CD14-positive monocyte (primary cell): ENCODE data around the gene MAP3K13. TPM values are rescaled to one million over a fixed set of nuclear protein-coding genes. Genes with fewer than 3 reads are reported as not detected.
"Not testable (repeated sequence)": the region's sequence is repeated elsewhere in the genome, so short reads cannot be mapped to it uniquely, and the experiment has no call there.

Experiments used
- DNase-seq, 3 donors: peaks; one replicate each; pipeline ENCODE4 v3.0.0-alpha.2; 2011 to 2022
- H2AFZ ChIP-seq: 2 replicates; pipeline ENCODE4 v1.6.0; 2012; ENCODE audit warnings: mild to moderate bottlenecking, low read depth, low read length, inconsistent platforms; ENCODE audit not compliant: insufficient read depth, poor library complexity, severe bottlenecking
- H3K27ac ChIP-seq, 2 donors: 1 replicate in 1 of 2; 2 replicates in 1 of 2; pipeline ENCODE4 v1.5.1; 2012 to 2013; ENCODE audit warnings: low read length in 2 of 2, control low read depth in 1 of 2, inconsistent platforms in 1 of 2, low read depth in 1 of 2, mild to moderate bottlenecking in 1 of 2
- H3K27me3 ChIP-seq, 2 donors: one replicate each; pipeline versions ENCODE4 v1.6.0 to v1.6.1; 2011 to 2013; ENCODE audit warnings: low read length in 2 of 2; ENCODE audit not compliant: control insufficient read depth in 2 of 2, insufficient read depth in 2 of 2
- H3K36me3 ChIP-seq, 2 donors: replicated peaks in 1 of 2; 1 replicate in 1 of 2; 2 replicates in 1 of 2; pipeline versions ENCODE4 v1.5.1 to v1.6.1; 2012 to 2013; ENCODE audit warnings: low read length in 2 of 2, control low read depth in 1 of 2, inconsistent platforms in 1 of 2, mild to moderate bottlenecking in 1 of 2; ENCODE audit not compliant: insufficient read depth in 2 of 2, control insufficient read depth in 1 of 2
- H3K4me1 ChIP-seq, 2 donors: 1 replicate in 1 of 2; 2 replicates in 1 of 2; pipeline versions ENCODE4 v1.5.1 to v1.6.1; 2012 to 2013; ENCODE audit warnings: low read length in 2 of 2, control low read depth in 1 of 2, inconsistent platforms in 1 of 2, mild to moderate bottlenecking in 1 of 2, moderate library complexity in 1 of 2; ENCODE audit not compliant: insufficient read depth in 2 of 2, control insufficient read depth in 1 of 2
- H3K4me2 ChIP-seq: replicated peaks from 2 replicates; pipeline ENCODE3; 2012; ENCODE audit warnings: low read length, moderate library complexity, mild to moderate bottlenecking; ENCODE audit not compliant: poor library complexity, severe bottlenecking; ENCODE audit errors: extremely low read depth
- H3K4me3 ChIP-seq, 3 experiments: fragments of 200-600 bp in 1 of 3; sonication (generic) in 1 of 3; replicated peaks in 1 of 3; 1 replicate in 2 of 3; 2 replicates in 1 of 3; pipeline ENCODE4 v1.5.1; 2011 to 2013; ENCODE audit warnings: low read length in 3 of 3, mild to moderate bottlenecking in 3 of 3, control low read depth in 2 of 3, low read depth in 2 of 3, inconsistent platforms in 1 of 3, moderate library complexity in 1 of 3
- H3K79me2 ChIP-seq: 2 replicates; pipeline ENCODE4 v1.6.0; 2012; ENCODE audit warnings: mild to moderate bottlenecking, control low read depth, inconsistent platforms, low read length, moderate library complexity; ENCODE audit not compliant: insufficient read depth
- H3K9ac ChIP-seq: 2 replicates; pipeline ENCODE4 v1.6.0; 2017; ENCODE audit warnings: low read length, mild to moderate bottlenecking; ENCODE audit not compliant: insufficient read depth, poor library complexity, severe bottlenecking
- H3K9me3 ChIP-seq, 2 donors: replicated peaks in 1 of 2; 1 replicate in 1 of 2; 2 replicates in 1 of 2; pipeline versions ENCODE4 v1.5.1 to v1.6.1; 2012 to 2013; ENCODE audit warnings: low read length in 2 of 2, control low read depth in 1 of 2; ENCODE audit not compliant: control insufficient read depth in 1 of 2, insufficient read depth in 1 of 2
- H4K20me1 ChIP-seq: 2 replicates; pipeline ENCODE4 v1.6.0; 2012; ENCODE audit warnings: mild to moderate bottlenecking, low read length, control low read depth, moderate library complexity; ENCODE audit not compliant: insufficient read depth
- H3K27ac Mint-ChIP-seq, 7 donors: one replicate each; pipeline ENCODE4 v1.8.0; 2020; ENCODE audit warnings: mild to moderate bottlenecking in 7 of 7, mixed read lengths in 7 of 7, moderate library complexity in 6 of 7, inconsistent platforms in 2 of 7
- H3K27me3 Mint-ChIP-seq, 3 donors: one replicate each; pipeline ENCODE4 v1.8.0; 2021 to 2022; ENCODE audit warnings: low read depth in 3 of 3, mild to moderate bottlenecking in 3 of 3, mixed read lengths in 3 of 3, moderate library complexity in 3 of 3, inconsistent platforms in 1 of 3
- H3K36me3 Mint-ChIP-seq, 2 donors: one replicate each; pipeline ENCODE4 v1.8.0; 2020; ENCODE audit warnings: mixed read lengths in 2 of 2, inconsistent platforms in 1 of 2, mild to moderate bottlenecking in 1 of 2
- H3K4me1 Mint-ChIP-seq: one replicate; pipeline ENCODE4 v1.8.0; 2020; ENCODE audit warnings: mild to moderate bottlenecking, mixed read lengths
- H3K4me3 Mint-ChIP-seq, 2 donors: one replicate each; pipeline ENCODE4 v1.8.0; 2020; ENCODE audit warnings: mild to moderate bottlenecking in 2 of 2, mixed read lengths in 2 of 2, moderate library complexity in 1 of 2
- H3K9me3 Mint-ChIP-seq, 7 donors: one replicate each; pipeline ENCODE4 v1.8.0; 2020 to 2022; ENCODE audit warnings: mixed read lengths in 7 of 7, mild to moderate bottlenecking in 6 of 7, moderate library complexity in 6 of 7, inconsistent platforms in 2 of 7
- CTCF ChIP-seq: fragments of 200-600 bp; IDR thresholded peaks from one replicate; pipeline ENCODE4 v1.8.0; 2022; ENCODE audit warnings: antibody characterized with exemption, mild to moderate bottlenecking
- WGBS: methylation state at CpG from one replicate; pipeline ENCODE4 v1.1.5; 2013; ENCODE audit warnings: missing lambda C conversion rate; ENCODE audit not compliant: insufficient coverage; 5-methylcytosine and 5-hydroxymethylcytosine counted together
- intact Hi-C, 2 donors: fragments of 100-400 bp; cut with micrococcal nuclease; formaldehyde crosslinking; loops; one replicate each; pipeline versions ENCODE4 v1.15.0 to v1.15.1; 2023
- polyA plus RNA-seq, 3 donors: library from polyadenylated mRNA; depleted of rRNA in 1 of 3; unstranded in 2 of 3; stranded (reverse) in 1 of 3; fragments of 300-500 nt in 2 of 3; fragments of >200 nt in 1 of 3; fragmentation: Illumina TruSeq in 2 of 3; gene quantifications; 1 replicate in 2 of 3; 2 replicates in 1 of 3; pipeline ENCODE4 v1.2.3, GENCODE V29; 2012 to 2021

The MAP3K13 gene
- polyA plus RNA-seq, 3 donors: 5.0 to 34.2 (median 30.9) TPM

- Histone ChIP-seq H3K9ac (no peak overlapping the region), H3K4me3 (no peak overlapping the region), H3K4me1 (no peaks in the 10 kb centered on the region), H3K4me2 (no peak overlapping the region), H3K27me3 (no peaks in the 10 kb centered on the region), H3K27ac (no peak overlapping the region), H3K9me3 (no peaks in the 10 kb centered on the region), H3K79me2 (no peaks in the 10 kb centered on the region), H4K20me1 (no peaks in the 10 kb centered on the region), H3K36me3 (no peaks in the 10 kb centered on the region), H2AFZ (no peak overlapping the region)
- H3K9me3 Mint-ChIP-seq: no peaks in the 10 kb centered on the region
- TF ChIP-seq CTCF: no peak
- no peak overlapping the region for H3K4me3 Mint-ChIP-seq
- H3K27me3 Mint-ChIP-seq: peaks cover 0 to 3% (median 2%) of the 10 kb centered on the region in 3 donors
- no peak for DNase-seq
- 83% methylated on average over 1 of the region's 1 CpG for WGBS
- H3K36me3 Mint-ChIP-seq: no peaks in the 10 kb centered on the region
- intact Hi-C loops: no loop called here
- no peak overlapping the region for H3K27ac Mint-ChIP-seq
- no peaks in the 10 kb centered on the region for H3K4me1 Mint-ChIP-seq
Observed at GRCh38 chr3:185411133-185411532, 48.2 kb downstream of the MAP3K13 start.

- peaks cover 2 to 10% (median 4%) of the 10 kb centered on the region in 3 donors for H3K27me3 Mint-ChIP-seq
- 100% methylated on average over 1 of the region's 2 CpGs for WGBS
- H3K36me3 Mint-ChIP-seq: no peaks in the 10 kb centered on the region
Observed at GRCh38 chr3:185416513-185416912, 53.6 kb downstream of the MAP3K13 start.

GRCh38 chr3:185418561-185418977, 55.6 kb downstream of the MAP3K13 start:
- H4K20me1 ChIP-seq, H3K4me3 Mint-ChIP-seq, H3K4me3 ChIP-seq, H3K4me1 ChIP-seq, H3K27ac Mint-ChIP-seq, H3K9ac ChIP-seq, H3K36me3 ChIP-seq, H3K9me3 ChIP-seq, H3K9me3 Mint-ChIP-seq, H3K27ac ChIP-seq, H2AFZ ChIP-seq, H3K4me2 ChIP-seq, H3K27me3 ChIP-seq, intact Hi-C loops, H3K27me3 Mint-ChIP-seq, H3K36me3 Mint-ChIP-seq, DNase-seq, H3K79me2 ChIP-seq: not testable (repeated sequence)
- 79% methylated on average over 10 of the region's 11 CpGs for WGBS
- H3K4me1 Mint-ChIP-seq: peaks cover 10% of the 10 kb centered on the region

More at GRCh38 chr3:185416513-185416912, 53.6 kb downstream of the MAP3K13 start:
- no peak overlapping the region for H3K9ac ChIP-seq
- H3K4me1 ChIP-seq: no peaks in the 10 kb centered on the region
- H3K4me3 ChIP-seq: no peak overlapping the region
- H3K79me2 ChIP-seq: no peaks in the 10 kb centered on the region
- no peak overlapping the region for H3K27ac Mint-ChIP-seq
- no peaks in the 10 kb centered on the region for H3K9me3 Mint-ChIP-seq
- no peak for TF ChIP-seq CTCF
- H3K4me3 Mint-ChIP-seq: no peak overlapping the region
- no peak overlapping the region for H2AFZ ChIP-seq
- intact Hi-C loops: no loop called here
- no peaks in the 10 kb centered on the region for H3K36me3 ChIP-seq
- H3K4me2 ChIP-seq: no peak overlapping the region
- H4K20me1 ChIP-seq: no peaks in the 10 kb centered on the region
- no peak for DNase-seq
- peaks cover 7% of the 10 kb centered on the region for H3K4me1 Mint-ChIP-seq
- H3K9me3 ChIP-seq: no peaks in the 10 kb centered on the region
- H3K27me3 ChIP-seq: no peaks in the 10 kb centered on the region
- H3K27ac ChIP-seq: no peak overlapping the region
